Astrocyte (in vitro differentiated cells and primary cell): ENCODE results near the gene CHP1. TPM values are rescaled to one million over a fixed set of nuclear protein-coding genes. Genes with fewer than 3 reads are reported as not detected.

Source experiments
- DNase-seq: peaks from one replicate; pipeline ENCODE4 v3.0.0-alpha.2; 2010; ENCODE audit warnings: low read depth
- FAIRE-seq: peaks from 2 replicates; lab custom pipeline; 2011; peaks lifted over from hg19 to GRCh38; lab: Jason Lieb, UNC
- H2AFZ ChIP-seq: 2 replicates; pipeline ENCODE4 v1.6.0; 2012; ENCODE audit warnings: low read depth, low read length, inconsistent platforms
- H3K27ac ChIP-seq: 2 replicates; pipeline ENCODE4 v1.5.1; 2011; ENCODE audit warnings: low read depth, low read length, inconsistent platforms
- H3K27me3 ChIP-seq: 2 replicates; pipeline ENCODE4 v1.6.0; 2011; ENCODE audit warnings: low read length, inconsistent platforms; ENCODE audit not compliant: insufficient read depth
- H3K36me3 ChIP-seq: 2 replicates; pipeline ENCODE4 v1.5.1; 2011; ENCODE audit warnings: low read length, inconsistent platforms; ENCODE audit not compliant: insufficient read depth
- H3K4me1 ChIP-seq: 2 replicates; pipeline ENCODE4 v1.5.1; 2011; ENCODE audit warnings: low read length, inconsistent platforms; ENCODE audit not compliant: insufficient read depth
- H3K4me2 ChIP-seq: 2 replicates; pipeline ENCODE4 v1.6.0; 2012; ENCODE audit warnings: low read length, inconsistent platforms
- H3K4me3 ChIP-seq: 2 replicates; pipeline ENCODE4 v1.5.1; 2011; ENCODE audit warnings: low read depth, mild to moderate bottlenecking, low read length, inconsistent platforms; ENCODE audit not compliant: insufficient read depth
- H3K79me2 ChIP-seq: 2 replicates; pipeline ENCODE4 v1.6.0; 2012; ENCODE audit warnings: mild to moderate bottlenecking, low read length, inconsistent platforms; ENCODE audit not compliant: insufficient read depth
- H3K9ac ChIP-seq: 2 replicates; pipeline ENCODE4 v1.6.0; 2012; ENCODE audit warnings: mild to moderate bottlenecking, low read length, inconsistent platforms
- H3K9me3 ChIP-seq: 2 replicates; pipeline ENCODE4 v1.5.1; 2012; ENCODE audit warnings: low read depth, mild to moderate bottlenecking, low read length, inconsistent platforms; ENCODE audit not compliant: insufficient read depth
- H4K20me1 ChIP-seq: 2 replicates; pipeline ENCODE4 v1.6.0; 2012; ENCODE audit warnings: low read length, inconsistent platforms; ENCODE audit not compliant: insufficient read depth
- H3K27ac Mint-ChIP-seq: one replicate; pipeline ENCODE4 v1.8.0; 2021; ENCODE audit warnings: mild to moderate bottlenecking, mixed read lengths; ENCODE audit not compliant: unreplicated experiment
- H3K27me3 Mint-ChIP-seq: one replicate; pipeline ENCODE4 v1.8.0; 2021; ENCODE audit warnings: low read depth, mixed read lengths; ENCODE audit not compliant: unreplicated experiment
- H3K36me3 Mint-ChIP-seq: one replicate; pipeline ENCODE4 v1.8.0; 2021; ENCODE audit warnings: low read depth, mixed read lengths; ENCODE audit not compliant: unreplicated experiment
- H3K4me1 Mint-ChIP-seq: one replicate; pipeline ENCODE4 v1.8.0; 2021; ENCODE audit warnings: low read depth, mixed read lengths; ENCODE audit not compliant: unreplicated experiment
- H3K4me3 Mint-ChIP-seq: one replicate; pipeline ENCODE4 v1.8.0; 2021; ENCODE audit warnings: mild to moderate bottlenecking, moderate library complexity, mixed read lengths; ENCODE audit not compliant: unreplicated experiment
- H3K9me3 Mint-ChIP-seq: one replicate; pipeline ENCODE4 v1.8.0; 2021; ENCODE audit warnings: mild to moderate bottlenecking, mixed read lengths; ENCODE audit not compliant: unreplicated experiment
- EZH2 ChIP-seq: IDR thresholded peaks from 2 replicates; pipeline ENCODE4 v1.6.1; 2012; ENCODE audit warnings: mild to moderate bottlenecking, low read length, inconsistent platforms; ENCODE audit not compliant: insufficient read depth
- total RNA-seq: library from RNA; stranded (reverse); gene quantifications from 2 replicates; pipeline ENCODE4 v1.2.1, GENCODE V29; 2021
- TF ChIP-seq, protein P1 (sequence below): IDR thresholded peaks from 2 replicates; pipeline ENCODE4 v1.5.1; 2011; ENCODE audit warnings: low read depth, mild to moderate bottlenecking, inconsistent platforms, low read length, moderate library complexity; ENCODE audit not compliant: insufficient read depth

CHP1 gene
- total RNA-seq, 1 donor from 2014 or later: 101 TPM

DNA sequence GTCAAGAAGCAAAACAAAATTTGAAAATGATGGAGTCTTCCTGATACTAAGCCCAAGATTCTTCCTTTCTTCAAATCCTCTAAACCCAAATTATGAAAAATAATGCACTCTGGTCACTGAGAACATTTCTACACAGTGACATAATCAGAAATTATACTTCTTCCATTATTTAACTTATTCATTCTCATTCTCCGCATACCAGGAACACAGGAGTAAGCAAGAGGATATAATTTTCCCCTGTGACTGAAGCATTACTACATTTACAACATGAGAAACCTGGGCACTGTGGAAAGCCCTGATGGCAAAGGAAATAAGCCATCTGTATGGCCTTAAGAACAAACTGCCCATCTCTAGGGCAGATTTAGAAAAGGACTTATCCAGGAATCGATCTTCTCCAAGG is 47.5 kb upstream of the CHP1 start:
- Mint-ChIP-seq H3K27me3 (no peaks in the 10 kb centered on the region), H3K4me1 (peaks cover 8% of the 10 kb centered on the region), H3K36me3 (no peaks in the 10 kb centered on the region), H3K4me3 (no peak overlapping the region), H3K27ac (no peak overlapping the region), H3K9me3 (no peaks in the 10 kb centered on the region)
- DNase-seq: peak; percentile 31
- H3K4me1 ChIP-seq: no peaks in the 10 kb centered on the region
- no peaks in the 10 kb centered on the region for H3K27me3 ChIP-seq
- H3K9me3 ChIP-seq: no peaks in the 10 kb centered on the region
- peak overlapping the region; percentile 7 for H3K9ac ChIP-seq
- no peaks in the 10 kb centered on the region for H3K79me2 ChIP-seq
- FAIRE-seq: no peak
- H3K36me3 ChIP-seq: no peaks in the 10 kb centered on the region
- no peaks in the 10 kb centered on the region for H4K20me1 ChIP-seq
- H3K4me2 ChIP-seq: no peak overlapping the region
- no peak overlapping the region for H2AFZ ChIP-seq
- TF ChIP-seq, protein P1, sequence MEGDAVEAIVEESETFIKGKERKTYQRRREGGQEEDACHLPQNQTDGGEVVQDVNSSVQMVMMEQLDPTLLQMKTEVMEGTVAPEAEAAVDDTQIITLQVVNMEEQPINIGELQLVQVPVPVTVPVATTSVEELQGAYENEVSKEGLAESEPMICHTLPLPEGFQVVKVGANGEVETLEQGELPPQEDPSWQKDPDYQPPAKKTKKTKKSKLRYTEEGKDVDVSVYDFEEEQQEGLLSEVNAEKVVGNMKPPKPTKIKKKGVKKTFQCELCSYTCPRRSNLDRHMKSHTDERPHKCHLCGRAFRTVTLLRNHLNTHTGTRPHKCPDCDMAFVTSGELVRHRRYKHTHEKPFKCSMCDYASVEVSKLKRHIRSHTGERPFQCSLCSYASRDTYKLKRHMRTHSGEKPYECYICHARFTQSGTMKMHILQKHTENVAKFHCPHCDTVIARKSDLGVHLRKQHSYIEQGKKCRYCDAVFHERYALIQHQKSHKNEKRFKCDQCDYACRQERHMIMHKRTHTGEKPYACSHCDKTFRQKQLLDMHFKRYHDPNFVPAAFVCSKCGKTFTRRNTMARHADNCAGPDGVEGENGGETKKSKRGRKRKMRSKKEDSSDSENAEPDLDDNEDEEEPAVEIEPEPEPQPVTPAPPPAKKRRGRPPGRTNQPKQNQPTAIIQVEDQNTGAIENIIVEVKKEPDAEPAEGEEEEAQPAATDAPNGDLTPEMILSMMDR: no peak
- TF ChIP-seq EZH2: no peak
- H3K4me3 ChIP-seq: no peak overlapping the region
- no peak overlapping the region for H3K27ac ChIP-seq

DNA sequence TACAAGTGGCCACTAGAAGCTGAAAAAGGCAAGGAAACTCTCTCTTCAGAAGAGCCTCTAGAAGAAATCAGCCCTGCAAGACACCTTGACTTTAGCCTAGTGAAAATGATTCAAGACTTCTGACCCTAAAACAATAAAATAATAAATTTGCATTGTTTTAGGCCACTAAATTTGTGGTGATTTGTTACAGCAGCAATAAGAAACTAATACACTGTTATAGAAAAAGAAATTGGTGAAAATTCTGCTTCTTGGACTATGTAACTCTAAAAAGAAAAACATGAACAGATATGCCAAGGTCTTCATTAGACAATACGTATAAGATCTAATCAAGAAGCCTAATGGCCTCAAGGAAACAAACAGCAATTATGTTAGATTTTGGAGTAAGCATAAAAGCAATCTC is 36.6 kb upstream of the CHP1 start:
- H2AFZ ChIP-seq: no peak overlapping the region
- no peaks in the 10 kb centered on the region for H3K79me2 ChIP-seq
- no peak overlapping the region for H3K27ac Mint-ChIP-seq
- peaks cover 2% of the 10 kb centered on the region for H3K9me3 Mint-ChIP-seq
- FAIRE-seq (no peak), DNase-seq (no peak)
- no peak overlapping the region for H3K4me3 ChIP-seq
- H3K36me3 Mint-ChIP-seq: no peaks in the 10 kb centered on the region
- H3K4me3 Mint-ChIP-seq: no peak overlapping the region
- no peak overlapping the region for H3K9ac ChIP-seq
- H3K27me3 Mint-ChIP-seq: peaks cover 2% of the 10 kb centered on the region
- H3K27me3 ChIP-seq: no peaks in the 10 kb centered on the region
- H3K4me1 ChIP-seq: no peaks in the 10 kb centered on the region
- no peak overlapping the region for H3K27ac ChIP-seq
- no peaks in the 10 kb centered on the region for H4K20me1 ChIP-seq
- no peaks in the 10 kb centered on the region for H3K9me3 ChIP-seq
- no peak overlapping the region for H3K4me2 ChIP-seq
- no peaks in the 10 kb centered on the region for H3K4me1 Mint-ChIP-seq
- H3K36me3 ChIP-seq: no peaks in the 10 kb centered on the region
- no peak for TF ChIP-seq EZH2
- TF ChIP-seq, protein P1: no peak

DNA sequence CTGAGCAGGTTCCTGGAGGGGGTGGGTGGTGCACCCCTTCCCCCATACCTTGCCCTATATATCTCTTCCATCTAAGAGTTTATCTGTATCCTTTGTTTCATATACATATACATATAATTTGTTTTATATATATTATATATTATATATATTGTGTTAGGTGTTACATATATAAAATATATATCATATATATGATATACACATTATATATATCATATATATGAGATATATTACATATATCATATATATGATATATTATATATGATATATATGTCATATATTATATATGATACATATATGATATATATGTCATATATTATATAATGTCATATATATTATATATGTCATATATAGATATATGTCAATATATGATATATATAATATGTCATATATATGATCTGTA is 31.6 kb upstream of the CHP1 start:
- FAIRE-seq (no peak), DNase-seq (no peak)
- Mint-ChIP-seq H3K36me3 (no peaks in the 10 kb centered on the region), H3K9me3 (no peaks in the 10 kb centered on the region), H3K27me3 (no peaks in the 10 kb centered on the region), H3K4me3 (no peak overlapping the region), H3K4me1 (no peaks in the 10 kb centered on the region), H3K27ac (no peak overlapping the region)
- TF ChIP-seq, protein P1: no peak
- TF ChIP-seq EZH2: no peak
- Histone ChIP-seq H3K9ac (no peak overlapping the region), H3K36me3 (no peaks in the 10 kb centered on the region), H3K27me3 (no peaks in the 10 kb centered on the region), H3K4me1 (no peaks in the 10 kb centered on the region), H4K20me1 (no peaks in the 10 kb centered on the region), H3K9me3 (no peaks in the 10 kb centered on the region), H3K27ac (no peak overlapping the region), H2AFZ (no peak overlapping the region), H3K79me2 (no peaks in the 10 kb centered on the region), H3K4me2 (no peak overlapping the region), H3K4me3 (no peak overlapping the region)
